A549 (cell line): ENCODE measurements around the gene PPFIA2. TPM values are rescaled to one million over a fixed set of nuclear protein-coding genes. Genes with fewer than 3 reads are reported as not detected.
A peak's percentile ranks its signal among the peaks of the same experiment; 100 is the strongest.

Experiments
- ATAC-seq, 2 experiments: fragments of 200-7000 bp in 1 of 2; fragments of >200 bp in 1 of 2; cut with Nextera tagmentation in 1 of 2; cut with Tn5 transposase in 1 of 2; 3 replicates each; pipeline versions ENCODE4 v1.8.0 to v1.9.1; 2018 to 2020; ENCODE audit warnings: mild to moderate bottlenecking in 1 of 2, moderate library complexity in 1 of 2
- CTCF ChIA-PET: fragments of 300-600 bp; sonication (Branson Sonifier 250); formaldehyde crosslinking; extraction: SDS; loops from one replicate; lab custom pipeline; 2021; ENCODE audit warnings: antibody characterized with exemption, inconsistent platforms; lab: Yijun Ruan, JAX
- POLR2A ChIA-PET: fragments of 350-600 bp; formaldehyde crosslinking; extraction: SDS; loops from one replicate; lab custom pipeline; 2021; ENCODE audit warnings: antibody characterized with exemption, inconsistent platforms; lab: Yijun Ruan, JAX
- DNase-seq, 2 experiments: peaks; one replicate each; pipeline versions ENCODE4 v3.0.0 to v3.0.0-alpha.2; 2011 to 2016; ENCODE audit warnings: low read depth in 1 of 2, low spot score in 1 of 2
- FAIRE-seq: peaks from 2 replicates; lab custom pipeline; 2011; peaks lifted over from hg19 to GRCh38; lab: Jason Lieb, UNC
- H3K27ac ChIP-seq, 2 experiments: fragments of >200 bp; sonication (Bioruptor Twin); formaldehyde crosslinking; 3 replicates each; pipeline ENCODE4 v1.5.1; 2016 to 2017
- H3K4me1 ChIP-seq: fragments of >200 bp; sonication (Bioruptor Twin); formaldehyde crosslinking; 3 replicates; pipeline ENCODE4 v1.6.1; 2016
- H3K4me2 ChIP-seq: fragments of >200 bp; sonication (Bioruptor Twin); formaldehyde crosslinking; 3 replicates; pipeline ENCODE4 v1.6.1; 2016
- H3K4me3 ChIP-seq: fragments of >200 bp; sonication (Bioruptor Twin); formaldehyde crosslinking; 3 replicates; pipeline ENCODE4 v1.5.1; 2016
- H3K9me3 ChIP-seq: fragments of >200 bp; sonication (Bioruptor Twin); formaldehyde crosslinking; 3 replicates; pipeline ENCODE4 v1.6.1; 2016
- BHLHE40 ChIP-seq: IDR thresholded peaks from 2 replicates; pipeline ENCODE4 v1.6.1; 2012; ENCODE audit warnings: low read depth, low read length, inconsistent platforms
- CBX8 ChIP-seq: fragments of 200-600 bp; sonication (generic); IDR thresholded peaks from 2 replicates; pipeline ENCODE4 v1.6.1; 2016
- EHF ChIP-seq: fragments of 250-450 bp; sonication (Bioruptor Pico); IDR thresholded peaks from 2 replicates; pipeline ENCODE4 v1.5.0; 2020; ENCODE audit warnings: mild to moderate bottlenecking
- EHMT2 ChIP-seq: fragments of 200-600 bp; sonication (generic); IDR thresholded peaks from 2 replicates; pipeline ENCODE4 v1.6.1; 2016; ENCODE audit warnings: antibody characterized with exemption, low read depth, mild to moderate bottlenecking, moderate library complexity
- ESRRA ChIP-seq: fragments of 150-350 bp; IDR thresholded peaks from 2 replicates; pipeline ENCODE4 v1.6.1; 2014; ENCODE audit warnings: mild to moderate bottlenecking, low read length, borderline replicate concordance
- FOSB ChIP-seq: fragments of 250-450 bp; sonication (Bioruptor Pico); IDR thresholded peaks from 2 replicates; pipeline ENCODE4 v1.5.0; 2020; ENCODE audit warnings: mild to moderate bottlenecking, moderate library complexity
- FOSL2 ChIP-seq, 2 experiments: fragments of 450-650 bp in 1 of 2; fragments of >200 bp in 1 of 2; sonication (Bioruptor Twin) in 1 of 2; formaldehyde crosslinking; IDR thresholded peaks; 2 replicates each; pipeline versions ENCODE4 v1.5.0 to v1.6.1; 2016 to 2020; ENCODE audit warnings: mild to moderate bottlenecking in 1 of 2, moderate library complexity in 1 of 2
- HOXA7 ChIP-seq: fragments of 250-450 bp; sonication (Bioruptor Pico); IDR thresholded peaks from 2 replicates; pipeline ENCODE4 v1.5.0; 2020; ENCODE audit warnings: mild to moderate bottlenecking, moderate library complexity
- KDM1A ChIP-seq: fragments of 200-600 bp; sonication (generic); IDR thresholded peaks from 2 replicates; pipeline ENCODE4 v1.6.1; 2016; ENCODE audit warnings: low read depth, mild to moderate bottlenecking
- NPAS2 ChIP-seq: fragments of 250-450 bp; sonication (Bioruptor Pico); IDR thresholded peaks from 2 replicates; pipeline ENCODE4 v1.8.0; 2022; ENCODE audit warnings: mild to moderate bottlenecking, moderate library complexity, borderline replicate concordance
- PHF8 ChIP-seq: fragments of 200-600 bp; sonication (generic); IDR thresholded peaks from 2 replicates; pipeline ENCODE4 v1.6.1; 2016; ENCODE audit warnings: low read depth, mild to moderate bottlenecking, antibody characterized with exemption, moderate library complexity, borderline replicate concordance
- RARB ChIP-seq: fragments of 250-450 bp; sonication (Bioruptor Pico); IDR thresholded peaks from 2 replicates; pipeline ENCODE4 v1.8.0; 2021; ENCODE audit warnings: mild to moderate bottlenecking, moderate library complexity
- RFX5 ChIP-seq: fragments of 450-650 bp; IDR thresholded peaks from 2 replicates; pipeline ENCODE4 v1.7.1; 2014; ENCODE audit warnings: antibody characterized with exemption, mild to moderate bottlenecking, moderate library complexity
- SREBF2 ChIP-seq: fragments of 450-650 bp; IDR thresholded peaks from 2 replicates; pipeline ENCODE4 v1.6.1; 2014; ENCODE audit warnings: mild to moderate bottlenecking, moderate library complexity
- TFCP2L1 ChIP-seq: fragments of 250-450 bp; sonication (Bioruptor Pico); IDR thresholded peaks from 2 replicates; pipeline ENCODE4 v1.5.0; 2021; ENCODE audit warnings: mild to moderate bottlenecking
- TP53 ChIP-seq: fragments of 250-450 bp; sonication (Bioruptor Pico); IDR thresholded peaks from 2 replicates; pipeline ENCODE4 v1.5.0; 2021; ENCODE audit warnings: mild to moderate bottlenecking, moderate library complexity
- WGBS: methylation state at CpG from one replicate; pipeline ENCODE4 v1.1.6; 2017; ENCODE audit errors: missing lambda C conversion rate; 5-methylcytosine and 5-hydroxymethylcytosine counted together
- polyA plus RNA-seq, 4 experiments: library from polyadenylated mRNA; depleted of rRNA in 3 of 4; stranded (reverse); fragments of >200 nt; fragmentation: RNase III in 1 of 4; extraction: RNeasy Plus Mini Kit Qiagen cat#74134 plus additional on column Dnase treatment in 1 of 4; gene quantifications; 2 replicates in 3 of 4; 3 replicates in 1 of 4; pipeline ENCODE4 v1.2.3, GENCODE V29; 2011 to 2017
- TF ChIP-seq, protein P1 (sequence below): IDR thresholded peaks from 2 replicates; pipeline ENCODE4 v1.6.1; 2012
- TF ChIP-seq, protein P2 (sequence below): fragments of 250-450 bp; sonication (Bioruptor Pico); IDR thresholded peaks from 2 replicates; pipeline ENCODE4 v1.5.0; 2021; ENCODE audit warnings: mild to moderate bottlenecking, moderate library complexity, borderline replicate concordance
- TF ChIP-seq, protein P3 (sequence below): fragments of 150-350 bp; IDR thresholded peaks from 2 replicates; pipeline ENCODE4 v1.6.1; 2014; ENCODE audit warnings: low read depth, mild to moderate bottlenecking, low read length

PPFIA2 gene
- polyA plus RNA-seq, 2 of the 4 experiments (the other 2 are of a cell fraction): not detected

DNA sequence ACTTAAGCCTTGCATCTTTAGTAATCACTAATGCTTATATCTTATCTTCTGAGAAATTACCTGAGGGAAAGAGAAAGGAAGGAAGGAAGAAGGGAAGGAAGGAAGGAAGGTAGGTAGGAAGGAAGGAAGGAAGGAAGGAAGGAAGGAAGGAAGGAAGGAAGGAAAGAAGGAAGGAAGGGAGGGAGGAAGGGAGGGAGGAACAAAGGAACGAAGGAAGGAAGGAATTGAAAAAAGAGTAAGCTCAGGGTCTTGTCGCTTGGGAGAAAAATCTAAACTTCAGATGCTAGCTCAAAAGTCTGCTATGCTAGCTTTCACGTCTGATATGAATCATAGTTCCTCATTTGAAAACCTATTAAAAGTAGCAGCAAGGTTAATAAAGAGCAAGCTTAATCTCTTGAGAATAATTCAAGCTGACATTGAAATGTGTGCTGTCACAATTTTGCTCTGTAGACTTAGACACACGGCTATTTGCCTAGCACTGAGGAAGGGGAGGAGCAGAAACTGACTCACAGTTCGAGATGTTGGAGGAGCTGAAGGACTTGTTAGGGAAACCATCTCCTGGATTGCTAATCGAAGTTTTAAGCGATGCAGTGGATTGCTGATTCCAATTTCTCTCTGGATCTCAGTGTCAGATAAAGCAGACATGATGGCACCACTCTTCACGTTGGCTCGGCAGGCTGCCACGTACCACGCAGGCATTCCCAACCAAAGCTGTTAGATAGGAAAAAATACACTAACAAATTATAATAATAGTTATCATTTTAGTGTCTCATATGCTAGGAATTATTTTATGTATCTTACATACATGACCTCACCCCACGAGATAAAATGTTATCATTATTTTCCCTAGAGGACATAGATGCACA is 464.6 kb downstream of the PPFIA2 start:
- no peak overlapping the region for H3K27ac ChIP-seq
- DNase-seq (peak in 1 of 2 experiments; percentile 9), FAIRE-seq (no peak), ATAC-seq (peak in 1 of 2 experiments; percentile 35; a peak in 1 of 6 replicates)
- WGBS: 16% methylated on average over 12 of the region's 12 CpGs
- H3K9me3 ChIP-seq: no peaks in the 10 kb centered on the region
- no peaks in the 10 kb centered on the region for H3K4me1 ChIP-seq
- H3K4me3 ChIP-seq: no peak overlapping the region
- POLR2A ChIA-PET: no interaction called here
- no peak for TF ChIP-seq TFCP2L1 (CRISPR knock-in tag)
- no peak for TF ChIP-seq EHMT2
- no peak for TF ChIP-seq TP53 (CRISPR knock-in tag)
- no peak for TF ChIP-seq HOXA7 (CRISPR knock-in tag)
- no peak for TF ChIP-seq CBX8
- TF ChIP-seq, protein P1, sequence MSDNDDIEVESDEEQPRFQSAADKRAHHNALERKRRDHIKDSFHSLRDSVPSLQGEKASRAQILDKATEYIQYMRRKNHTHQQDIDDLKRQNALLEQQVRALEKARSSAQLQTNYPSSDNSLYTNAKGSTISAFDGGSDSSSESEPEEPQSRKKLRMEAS: no peak
- TF ChIP-seq BHLHE40: no peak
- no peak for TF ChIP-seq KDM1A
- TF ChIP-seq, protein P2, sequence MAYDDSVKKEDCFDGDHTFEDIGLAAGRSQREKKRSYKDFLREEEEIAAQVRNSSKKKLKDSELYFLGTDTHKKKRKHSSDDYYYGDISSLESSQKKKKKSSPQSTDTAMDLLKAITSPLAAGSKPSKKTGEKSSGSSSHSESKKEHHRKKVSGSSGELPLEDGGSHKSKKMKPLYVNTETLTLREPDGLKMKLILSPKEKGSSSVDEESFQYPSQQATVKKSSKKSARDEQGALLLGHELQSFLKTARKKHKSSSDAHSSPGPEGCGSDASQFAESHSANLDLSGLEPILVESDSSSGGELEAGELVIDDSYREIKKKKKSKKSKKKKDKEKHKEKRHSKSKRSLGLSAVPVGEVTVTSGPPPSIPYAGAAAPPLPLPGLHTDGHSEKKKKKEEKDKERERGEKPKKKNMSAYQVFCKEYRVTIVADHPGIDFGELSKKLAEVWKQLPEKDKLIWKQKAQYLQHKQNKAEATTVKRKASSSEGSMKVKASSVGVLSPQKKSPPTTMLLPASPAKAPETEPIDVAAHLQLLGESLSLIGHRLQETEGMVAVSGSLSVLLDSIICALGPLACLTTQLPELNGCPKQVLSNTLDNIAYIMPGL (CRISPR knock-in tag): no peak
- TF ChIP-seq, protein P3, sequence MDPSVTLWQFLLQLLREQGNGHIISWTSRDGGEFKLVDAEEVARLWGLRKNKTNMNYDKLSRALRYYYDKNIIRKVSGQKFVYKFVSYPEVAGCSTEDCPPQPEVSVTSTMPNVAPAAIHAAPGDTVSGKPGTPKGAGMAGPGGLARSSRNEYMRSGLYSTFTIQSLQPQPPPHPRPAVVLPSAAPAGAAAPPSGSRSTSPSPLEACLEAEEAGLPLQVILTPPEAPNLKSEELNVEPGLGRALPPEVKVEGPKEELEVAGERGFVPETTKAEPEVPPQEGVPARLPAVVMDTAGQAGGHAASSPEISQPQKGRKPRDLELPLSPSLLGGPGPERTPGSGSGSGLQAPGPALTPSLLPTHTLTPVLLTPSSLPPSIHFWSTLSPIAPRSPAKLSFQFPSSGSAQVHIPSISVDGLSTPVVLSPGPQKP: no peak
- TF ChIP-seq PHF8: no peak
- TF ChIP-seq ESRRA: no peak
- no peak for TF ChIP-seq RFX5
- no peak for TF ChIP-seq FOSB (CRISPR knock-in tag)
- TF ChIP-seq RARB (CRISPR knock-in tag): no peak
- TF ChIP-seq FOSL2 (IDR thresholded peaks at IDR 0.05): no peak
- no peak for TF ChIP-seq FOSL2 (CRISPR knock-in tag; IDR thresholded peaks at IDR 0.05)
- no peak for TF ChIP-seq EHF
- H3K4me2 ChIP-seq: peak overlapping the region; percentile 33; the same call in 1 of the 3 replicates
- CTCF ChIA-PET: no interaction called here

DNA sequence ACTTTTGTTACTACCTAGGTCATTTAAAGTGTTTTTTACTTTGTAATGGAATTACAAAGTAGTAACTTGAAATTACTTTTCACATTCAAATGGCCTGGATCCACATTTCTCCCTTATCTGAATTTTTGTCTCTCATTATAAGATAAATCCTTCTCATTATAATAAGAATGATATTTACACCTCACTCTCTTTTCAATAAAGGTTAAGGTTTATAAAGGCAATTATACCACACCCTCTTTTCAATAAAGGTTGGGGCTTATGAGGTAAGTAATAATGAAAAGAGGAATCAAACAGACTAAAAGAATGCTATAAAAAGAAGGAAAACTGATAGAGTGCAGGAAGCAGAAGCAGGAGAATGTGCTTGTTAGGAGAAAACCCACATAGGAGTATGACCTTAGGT is 470.5 kb downstream of the PPFIA2 start:
- Histone ChIP-seq H3K4me1 (no peaks in the 10 kb centered on the region), H3K9me3 (no peaks in the 10 kb centered on the region), H3K4me2 (no peak overlapping the region), H3K27ac (no peak overlapping the region), H3K4me3 (no peak overlapping the region)
- TF ChIP-seq TFCP2L1 (CRISPR knock-in tag) (no peak), NPAS2 (CRISPR knock-in tag) (no peak), EHMT2 (no peak)
- no peak for FAIRE-seq
- POLR2A ChIA-PET: no interaction called here
- CTCF ChIA-PET: no interaction called here
- ATAC-seq: no peak
- no peak for DNase-seq

DNA sequence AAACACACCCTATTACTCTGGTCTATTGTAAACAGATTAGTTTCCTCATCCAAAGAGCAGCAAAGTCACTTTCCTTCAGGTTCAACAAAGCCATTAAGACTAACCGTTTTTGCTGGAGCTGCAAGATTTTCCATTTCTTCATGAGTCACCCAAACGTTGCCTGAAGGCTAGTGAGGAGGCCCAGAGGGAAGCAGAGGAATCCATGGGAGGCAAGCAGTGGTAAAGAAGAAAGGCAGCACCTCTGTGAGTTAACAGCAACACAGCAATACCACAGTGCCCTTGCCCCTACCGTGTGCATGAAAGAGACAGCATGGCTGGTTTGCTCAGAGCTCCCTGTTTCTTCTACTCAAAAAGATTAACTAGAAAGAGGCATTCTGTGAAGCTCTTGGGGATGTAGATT is 475.0 kb downstream of the PPFIA2 start:
- H3K4me1 ChIP-seq: no peaks in the 10 kb centered on the region
- no peak overlapping the region for H3K4me3 ChIP-seq
- TF ChIP-seq SREBF2 (no peak), EHF (no peak)
- TF ChIP-seq, all 56 proteins: peak for 0
- Histone ChIP-seq H3K4me2 (no peak overlapping the region), H3K27ac (no peak overlapping the region), H3K9me3 (no peaks in the 10 kb centered on the region)
- CTCF ChIA-PET: no interaction called here
- FAIRE-seq: no peak
- no peak for ATAC-seq
- 8% methylated on average over 3 of the region's 3 CpGs for WGBS
- no peak for DNase-seq
- POLR2A ChIA-PET: no interaction called here
